IPS DF 19.7 (cell line): ENCODE data around the gene DPH7.
"Not testable (repeated sequence)": the region's sequence is repeated elsewhere in the genome, so short reads cannot be mapped to it uniquely, and the experiment has no call there.

ENCODE experiments used
- DNase-seq: peaks from one replicate; pipeline ENCODE4 v3.0.0-alpha.2; 2013; ENCODE audit warnings: low read depth, low spot score

Gene DPH7

DNA sequence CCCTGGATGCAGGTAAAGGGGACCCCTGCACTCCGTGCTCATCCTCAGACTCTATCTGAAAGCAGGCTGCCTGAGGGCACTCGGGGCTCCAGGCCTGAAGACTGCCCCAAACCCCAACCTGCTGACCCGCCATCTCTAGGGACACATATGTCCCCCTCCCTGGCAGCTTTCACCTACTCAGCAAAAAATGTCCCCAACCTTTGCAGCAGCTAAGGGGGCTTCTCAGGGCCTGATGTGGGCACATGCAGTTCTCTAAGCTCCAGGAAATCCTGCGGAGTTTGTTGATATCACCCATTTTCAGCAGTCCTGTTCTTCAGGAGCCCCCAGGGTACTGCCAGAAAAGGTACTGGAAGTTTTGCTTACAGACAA is 2.2 kb upstream of the DPH7 start:
- DNase-seq, result no peak

DNA sequence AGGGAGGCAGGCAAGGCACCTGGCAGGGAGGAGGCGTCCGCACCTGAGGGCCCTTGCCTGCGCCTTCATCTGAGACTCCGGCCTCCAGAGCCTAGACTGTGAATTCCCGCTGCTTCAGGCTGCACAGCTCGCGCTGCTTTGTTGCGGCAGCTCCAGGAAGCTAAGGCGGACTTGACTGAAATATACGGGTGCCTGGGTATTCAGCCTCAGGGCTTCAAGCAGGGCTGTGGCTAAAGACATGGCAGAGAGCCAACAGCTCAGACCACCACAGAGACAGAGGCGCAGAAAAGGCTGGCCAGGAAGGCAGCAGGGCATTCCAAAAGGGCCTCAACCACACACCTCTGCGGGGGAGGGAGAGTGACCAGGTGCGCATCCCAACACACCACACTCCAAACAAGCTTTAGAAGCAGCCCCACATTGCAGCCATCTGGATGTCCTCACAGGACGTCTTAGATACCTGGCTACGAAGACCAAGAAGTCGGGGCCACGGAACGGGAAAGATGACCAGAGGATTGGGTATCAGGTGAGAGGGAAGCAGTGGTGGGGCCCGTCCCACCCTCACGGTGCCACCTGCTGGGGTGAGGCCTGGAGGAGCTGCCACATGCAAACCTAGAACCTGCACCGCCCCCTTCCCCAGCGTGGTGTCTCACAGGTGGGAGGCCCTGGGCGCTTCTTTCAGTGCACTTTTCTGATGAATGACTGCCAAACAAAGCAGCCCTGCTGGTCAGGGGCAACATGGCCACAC is 1.7 kb upstream of the DPH7 start:
- DNase-seq, result no peak

DNA sequence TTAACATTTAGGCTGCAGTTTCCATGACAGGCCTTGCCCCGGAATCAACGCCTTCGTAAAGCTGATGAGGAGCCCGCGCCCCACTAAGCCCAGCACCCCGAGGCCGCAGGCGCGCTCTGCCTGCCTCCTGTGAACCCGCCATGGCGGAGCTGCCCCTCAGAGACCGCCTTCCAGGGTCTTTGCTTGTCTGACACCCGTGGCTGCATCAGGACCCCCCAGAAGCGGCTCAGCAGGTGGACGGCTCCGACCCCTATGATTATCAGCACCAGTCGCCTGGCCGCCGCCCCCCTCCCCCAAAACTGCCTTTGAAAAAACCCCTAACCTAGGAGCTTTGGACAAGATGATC is 507 bp upstream of the DPH7 start:
- no peak for DNase-seq

DNA sequence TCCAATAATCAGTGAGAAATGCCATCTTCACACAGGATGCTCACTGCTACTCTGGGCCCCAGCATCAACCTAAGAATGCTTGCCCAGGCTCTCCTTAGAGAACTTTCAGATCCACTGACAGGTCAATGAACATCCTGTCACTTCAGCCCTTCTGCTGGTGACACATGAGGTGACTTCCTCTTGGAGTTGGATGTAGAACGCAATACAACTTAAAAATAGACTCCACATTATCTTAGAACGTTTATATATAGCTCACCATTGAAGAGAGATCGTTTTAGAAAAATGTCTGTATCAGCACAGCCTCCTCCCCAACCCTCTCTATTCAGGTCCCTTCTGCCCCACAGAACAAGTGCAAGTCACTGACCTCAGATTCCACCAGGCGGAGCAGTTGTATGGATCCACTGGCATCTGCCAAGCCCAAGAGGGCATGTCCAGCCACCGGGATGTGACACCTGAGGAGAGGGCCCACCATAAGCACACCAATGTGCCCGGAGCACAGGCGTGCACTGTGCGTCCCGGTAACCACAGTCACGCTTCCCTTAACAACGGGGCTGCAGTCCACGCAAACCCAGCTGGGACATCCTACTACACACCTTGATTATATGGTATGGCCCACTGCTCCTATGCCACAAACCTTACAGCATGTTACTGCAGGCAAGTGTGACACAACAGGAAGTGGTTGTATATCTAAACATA is 2.9 kb downstream of the DPH7 start:
- no peak for DNase-seq

DNA sequence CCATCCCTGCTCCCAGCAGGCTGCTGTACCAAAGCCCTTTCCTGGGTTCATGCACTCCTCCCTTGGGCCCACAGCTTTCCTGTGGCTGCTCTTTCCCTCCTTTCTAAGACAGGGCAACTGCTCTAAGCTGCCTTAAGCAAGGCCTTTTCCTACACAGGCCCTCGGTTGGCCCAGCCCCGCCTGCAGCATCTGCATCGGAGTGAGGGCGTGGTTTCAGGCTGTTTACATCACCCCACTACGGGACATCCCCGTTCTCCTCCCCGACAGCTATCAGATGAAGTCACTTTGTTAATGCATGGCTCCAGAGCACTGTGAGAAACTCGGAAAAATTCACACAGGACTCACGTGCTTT is 3.4 kb downstream of the DPH7 start:
- DNase-seq, result no peak

DNA sequence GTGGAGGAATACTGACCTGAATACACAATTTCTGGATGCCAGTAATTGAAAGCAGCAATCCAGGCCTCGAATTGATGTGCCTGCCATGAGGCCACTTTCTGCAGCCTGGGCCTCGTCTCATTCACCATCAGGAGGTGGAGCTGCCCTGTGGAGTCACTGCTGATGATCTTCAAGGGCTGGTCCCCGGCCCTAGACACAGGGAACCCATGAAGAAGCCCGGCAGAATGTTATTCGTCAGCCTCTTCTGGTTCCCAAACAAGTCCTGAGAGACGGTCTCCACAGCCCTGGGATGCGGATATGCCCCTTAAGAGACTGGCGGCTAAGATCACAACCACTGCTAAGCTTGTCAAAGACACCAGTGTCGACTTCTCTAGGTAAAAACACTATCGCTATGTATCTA is 4.5 kb downstream of the DPH7 start:
- no peak for DNase-seq

DNA sequence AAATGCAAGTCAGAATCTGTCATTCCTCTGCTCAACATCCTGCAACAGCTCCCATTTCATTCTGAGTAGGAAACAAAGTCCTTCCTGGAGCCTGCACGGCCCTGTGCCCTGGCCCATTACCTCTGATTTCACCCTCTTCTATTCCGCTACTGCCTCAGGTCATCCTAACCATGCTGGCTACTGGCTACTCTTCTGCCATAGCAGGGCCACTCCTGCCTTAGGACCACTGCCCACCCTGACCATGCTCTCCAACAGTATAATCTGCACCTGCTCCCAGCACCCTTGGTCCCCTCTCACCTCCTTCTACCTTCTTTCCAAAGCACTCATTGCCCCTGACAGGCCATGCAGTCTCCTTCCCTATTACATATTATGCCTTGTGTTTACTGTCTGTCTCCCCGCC is 8.2 kb downstream of the DPH7 start:
- DNase-seq, result no peak

DNA sequence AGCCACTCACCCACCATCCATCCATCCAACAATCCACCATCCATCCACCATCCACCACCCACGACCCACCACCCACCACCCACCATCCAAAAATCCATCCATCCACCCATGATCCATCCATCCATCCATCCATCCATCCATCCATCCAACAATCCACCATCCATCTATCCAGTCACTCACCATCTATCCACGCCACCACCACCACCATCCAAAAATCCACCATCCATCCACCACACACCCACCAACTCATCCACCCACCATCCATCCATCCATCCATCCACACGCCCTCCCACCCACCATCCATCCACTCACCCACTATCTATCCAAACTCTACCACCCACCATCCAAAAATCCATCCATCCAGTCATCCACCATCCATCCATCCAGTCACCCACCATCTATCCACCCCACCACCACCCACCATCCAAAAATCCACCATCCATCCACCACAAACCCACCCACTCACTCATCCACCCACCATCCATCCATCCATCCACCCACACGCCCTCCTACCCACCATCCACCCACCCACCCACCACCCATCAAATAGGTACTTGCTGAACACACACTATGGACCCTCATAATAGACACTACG is 9.0 kb downstream of the DPH7 start:
- no peak for DNase-seq

DNA sequence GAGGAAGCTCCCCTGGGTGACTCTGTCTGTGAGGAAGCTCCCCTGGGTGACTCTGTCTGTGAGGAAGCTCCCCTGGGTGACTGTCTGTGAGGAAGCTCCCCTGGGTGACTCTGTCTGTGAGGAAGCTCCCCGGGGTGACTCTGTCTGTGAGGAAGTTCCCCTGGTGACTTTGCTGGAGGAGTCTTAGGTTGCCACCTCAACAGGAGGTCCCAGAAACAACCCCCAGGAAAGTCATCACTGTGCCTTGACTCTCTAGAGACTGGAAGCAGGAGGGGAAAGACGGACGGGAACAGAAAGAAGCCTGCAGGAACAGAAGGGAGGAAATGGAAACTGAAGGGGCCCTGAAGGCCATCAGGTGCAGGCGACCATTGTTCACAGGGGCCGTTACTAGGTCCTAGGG is 10.3 kb downstream of the DPH7 start:
- DNase-seq, result not testable (repeated sequence)

DNA sequence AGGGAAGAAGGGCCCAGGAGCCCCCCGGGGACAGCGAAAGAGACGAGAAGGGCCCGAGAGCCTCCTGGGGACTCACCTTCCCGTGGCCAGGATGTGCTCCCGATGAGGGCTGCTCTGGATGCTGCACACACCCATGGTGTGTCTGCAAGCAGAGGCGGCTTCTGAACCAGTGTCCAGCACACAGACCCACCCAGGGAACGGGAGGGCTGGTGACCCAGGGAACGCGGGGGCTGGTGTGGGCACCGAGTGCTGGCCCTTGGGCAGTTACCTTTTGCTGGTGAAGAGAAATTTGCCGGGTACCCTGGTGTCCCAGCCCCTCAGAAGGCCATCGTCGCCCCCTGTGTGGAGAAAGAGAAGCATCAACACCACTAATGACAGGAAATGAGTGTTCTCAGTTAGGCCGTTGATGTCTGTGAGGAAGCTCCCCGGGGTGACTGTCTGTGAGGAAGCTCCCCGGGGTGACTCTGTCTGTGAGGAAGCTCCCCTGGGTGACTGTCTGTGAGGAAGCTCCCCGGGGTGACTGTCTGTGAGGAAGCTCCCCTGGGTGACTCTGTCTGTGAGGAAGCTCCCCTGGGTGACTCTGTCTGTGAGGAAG is 13.8 kb downstream of the DPH7 start:
- DNase-seq, result no peak

DNA sequence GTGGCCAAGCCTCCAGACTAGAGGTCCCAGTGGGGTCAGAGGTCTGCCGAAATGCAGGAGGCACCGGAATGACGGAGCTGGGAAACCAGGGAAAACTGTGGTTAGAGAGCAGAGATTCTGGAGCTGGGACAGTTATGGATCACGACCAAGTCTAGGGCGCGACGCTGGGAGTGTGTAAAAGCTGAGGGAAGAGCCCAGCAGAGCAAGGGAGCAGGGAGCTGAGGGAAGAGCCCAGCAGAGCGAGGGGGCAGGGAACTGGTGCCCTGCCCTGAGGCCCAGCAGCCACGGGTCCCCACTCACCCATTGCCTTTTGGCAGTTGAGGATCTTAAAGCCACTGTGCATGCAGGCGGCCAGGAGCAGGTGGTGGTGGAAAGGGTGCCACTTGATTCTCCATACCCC is 14.6 kb downstream of the DPH7 start:
- DNase-seq, result no peak

DNA sequence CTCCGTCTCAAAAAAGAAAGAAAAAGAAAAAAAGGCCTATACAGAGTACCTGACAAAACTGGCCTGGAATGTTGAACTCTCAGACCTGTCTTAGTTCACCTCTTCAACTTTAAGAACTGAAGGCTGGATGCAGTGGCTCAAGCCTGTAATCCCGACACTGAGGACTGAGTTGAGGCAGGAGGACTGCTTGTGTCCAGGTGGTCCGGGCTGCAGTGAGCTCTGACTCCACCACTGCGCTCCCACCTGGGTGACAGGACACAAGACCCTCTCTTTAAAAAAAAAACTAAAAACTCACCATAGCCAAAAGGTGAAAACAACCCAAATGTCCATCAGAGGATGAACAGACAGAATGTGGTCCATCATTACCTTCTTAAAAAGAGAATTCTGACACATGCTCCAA is 20.6 kb downstream of the DPH7 start:
- no peak for DNase-seq

DNA sequence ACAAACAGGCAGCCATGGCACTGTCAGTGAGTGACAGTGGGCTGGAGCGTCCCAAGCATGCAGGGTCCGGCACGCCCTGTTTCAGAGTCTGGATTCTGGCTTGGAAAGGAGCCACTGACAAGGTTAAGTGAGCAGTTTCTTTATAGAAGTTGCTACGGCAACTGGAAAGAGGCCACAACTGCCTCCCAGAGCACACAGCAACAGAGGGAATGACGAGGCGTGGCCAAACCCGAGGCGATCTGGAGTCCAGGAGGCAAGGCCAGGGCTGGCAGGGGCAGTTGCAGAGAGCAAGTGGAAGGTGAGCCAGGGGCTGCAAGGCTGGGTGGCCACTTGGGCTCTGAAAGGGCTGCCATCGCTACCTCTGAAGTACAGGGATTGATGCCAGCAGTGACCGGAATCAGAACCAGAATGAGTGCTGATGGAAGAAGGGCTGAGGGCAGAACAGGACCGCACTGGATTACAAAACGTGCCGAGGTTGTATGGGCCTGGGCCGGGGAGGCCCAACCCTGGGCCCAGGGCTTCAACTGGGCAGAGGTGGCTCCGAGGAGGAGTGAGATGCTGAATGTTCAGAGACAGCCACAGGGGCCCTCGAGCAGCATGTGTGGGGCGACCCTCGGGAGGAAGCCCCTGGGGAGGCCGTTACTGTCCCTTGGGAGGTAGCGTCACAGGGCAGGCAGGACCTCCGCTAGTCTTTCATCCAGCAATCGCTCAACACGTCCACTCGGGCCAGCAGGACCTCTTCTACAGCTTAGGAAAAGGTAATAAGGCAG is 22.5 kb downstream of the DPH7 start:
- DNase-seq, result no peak

DNA sequence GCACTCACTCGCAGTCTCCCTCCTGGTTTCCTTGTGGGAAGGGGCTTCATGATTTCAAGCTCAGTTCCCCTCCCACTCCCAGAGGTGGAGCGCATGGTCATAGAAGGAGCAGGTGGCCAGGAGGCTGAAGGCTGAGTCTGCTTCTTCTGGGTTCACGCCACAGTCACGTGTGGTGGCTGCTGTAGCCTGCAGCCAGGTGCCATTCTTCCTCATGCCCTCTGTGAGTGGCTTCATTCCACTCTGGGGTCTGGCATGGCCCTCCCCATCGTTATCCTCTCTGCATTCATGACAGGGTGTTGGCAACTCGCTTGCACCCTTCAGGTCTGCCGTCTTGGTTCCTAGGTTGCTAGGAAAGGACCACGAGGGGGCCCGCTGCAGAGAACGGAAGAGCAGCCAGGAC is 23.5 kb downstream of the DPH7 start:
- no peak for DNase-seq

DNA sequence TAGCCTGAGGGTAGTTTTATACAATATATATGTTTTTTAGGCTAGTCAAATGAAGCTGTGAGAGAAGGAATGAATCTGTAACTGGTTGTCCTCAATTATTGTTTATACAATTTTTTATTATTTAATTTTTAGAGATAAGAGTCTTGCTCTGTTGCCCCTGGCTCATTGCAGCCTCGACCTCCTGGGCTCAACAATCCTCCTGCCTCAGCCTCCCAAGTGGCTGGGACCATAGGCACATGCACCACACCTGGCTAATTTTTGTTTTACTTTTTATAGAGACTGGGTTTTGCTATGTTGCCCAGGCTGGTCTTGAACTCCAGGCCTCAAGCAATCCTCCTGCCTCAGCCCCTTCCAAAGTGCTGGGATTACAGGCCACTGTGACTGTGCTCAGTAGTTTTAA is 24.4 kb downstream of the DPH7 start:
- no peak for DNase-seq

DNA sequence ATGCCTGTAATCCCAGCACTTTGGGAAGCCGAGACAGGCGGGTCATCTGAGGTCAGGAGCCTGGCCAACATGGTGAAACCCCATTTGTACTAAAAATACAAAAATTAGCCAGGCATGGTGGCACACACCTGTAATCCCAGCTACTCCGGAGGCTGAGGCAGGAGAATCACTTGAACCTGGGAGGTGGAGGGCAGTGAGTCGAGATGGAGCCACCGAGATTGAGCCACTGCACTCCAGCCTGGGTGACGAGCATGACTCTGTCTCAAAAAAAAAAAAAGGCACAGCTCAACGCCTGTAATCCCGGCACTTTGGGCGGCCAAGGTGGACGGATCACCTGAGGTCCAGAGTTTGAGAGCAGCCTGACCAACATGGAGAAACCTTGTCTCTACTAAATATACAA is 25.1 kb downstream of the DPH7 start:
- DNase-seq, result not testable (repeated sequence)

DNA sequence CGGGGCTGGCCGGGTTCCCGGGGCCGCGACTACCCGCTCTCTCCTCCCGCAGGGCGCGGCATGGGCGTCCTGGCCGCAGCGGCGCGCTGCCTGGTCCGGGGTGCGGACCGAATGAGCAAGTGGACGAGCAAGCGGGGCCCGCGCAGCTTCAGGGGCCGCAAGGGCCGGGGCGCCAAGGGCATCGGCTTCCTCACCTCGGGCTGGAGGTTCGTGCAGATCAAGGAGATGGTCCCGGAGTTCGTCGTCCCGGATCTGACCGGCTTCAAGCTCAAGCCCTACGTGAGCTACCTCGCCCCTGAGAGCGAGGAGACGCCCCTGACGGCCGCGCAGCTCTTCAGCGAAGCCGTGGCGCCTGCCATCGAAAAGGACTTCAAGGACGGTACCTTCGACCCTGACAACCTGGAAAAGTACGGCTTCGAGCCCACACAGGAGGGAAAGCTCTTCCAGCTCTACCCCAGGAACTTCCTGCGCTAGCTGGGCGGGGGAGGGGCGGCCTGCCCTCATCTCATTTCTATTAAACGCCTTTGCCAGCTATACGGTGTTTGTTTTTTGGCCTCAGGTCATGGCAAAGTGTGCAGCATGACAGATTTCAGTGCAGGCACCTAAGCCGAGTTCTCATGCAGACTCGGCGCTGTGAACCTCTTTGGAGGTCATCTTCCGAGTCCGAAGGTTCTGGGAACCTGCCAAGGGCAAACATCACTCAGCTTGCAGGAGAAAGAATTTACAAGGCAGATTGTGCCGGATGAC is 26.5 kb downstream of the DPH7 start:
- no peak for DNase-seq

DNA sequence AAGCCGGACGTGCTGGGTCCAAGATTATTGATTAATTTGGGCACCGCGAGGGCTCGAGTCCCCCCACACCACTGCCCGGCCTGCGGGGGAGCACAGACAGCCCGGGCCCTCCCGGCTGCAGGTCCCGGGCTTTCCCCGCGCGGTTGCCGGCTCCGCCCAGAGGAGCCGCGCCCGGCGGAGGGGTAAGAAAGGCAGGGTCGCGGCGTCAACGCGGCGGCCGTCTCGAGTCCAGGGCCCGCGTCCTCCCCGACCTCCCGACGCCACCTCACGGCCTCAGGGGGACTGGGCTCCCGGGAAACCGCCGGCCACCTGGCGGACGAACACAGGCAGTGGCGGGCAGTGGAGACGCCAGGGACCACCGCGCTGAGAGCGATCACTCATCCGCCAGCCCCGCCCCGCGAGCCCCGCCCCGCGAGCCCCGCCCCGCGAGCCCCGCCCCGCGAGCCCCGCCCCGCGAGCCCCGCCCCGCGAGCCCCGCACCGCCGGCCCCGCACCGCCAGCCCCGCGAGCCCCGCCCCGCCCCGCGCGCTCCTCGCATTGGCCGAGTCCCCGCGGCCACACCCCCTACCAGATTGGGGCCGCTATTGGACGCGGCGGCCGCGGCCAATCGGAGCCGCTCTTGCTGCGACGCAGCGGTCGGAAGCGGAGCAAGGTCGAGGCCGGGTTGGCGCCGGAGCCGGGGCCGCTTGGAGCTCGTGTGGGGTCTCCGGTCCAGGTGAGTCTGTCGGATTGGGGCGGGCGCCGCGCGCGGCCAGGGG is 27.3 kb downstream of the DPH7 start, which contains the start of gene MRPL41:
TSS of gene MRPL41 (plus strand) at position 616 of the 758 bp plus-strand sequence. CDS start 203 bp downstream, outside the sequence.
- DNase-seq, result no peak

DNA sequence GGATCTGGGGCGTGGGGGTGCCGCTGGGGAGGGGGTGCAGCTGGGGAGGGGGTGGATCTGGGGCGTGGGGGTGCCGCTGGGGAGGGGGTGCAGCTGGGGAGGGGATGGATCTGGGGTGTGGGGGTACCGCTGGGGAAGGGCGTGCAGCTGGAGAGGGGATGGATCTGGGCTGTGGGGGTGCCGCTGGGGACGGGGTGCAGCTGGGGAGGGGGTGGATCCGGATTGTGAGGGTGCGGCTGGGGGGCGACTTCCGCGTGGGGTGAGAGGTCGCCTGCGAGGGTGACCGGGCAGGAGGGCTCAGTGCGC is 27.8 kb downstream of the DPH7 start:
- DNase-seq, result not testable (repeated sequence)

DNA sequence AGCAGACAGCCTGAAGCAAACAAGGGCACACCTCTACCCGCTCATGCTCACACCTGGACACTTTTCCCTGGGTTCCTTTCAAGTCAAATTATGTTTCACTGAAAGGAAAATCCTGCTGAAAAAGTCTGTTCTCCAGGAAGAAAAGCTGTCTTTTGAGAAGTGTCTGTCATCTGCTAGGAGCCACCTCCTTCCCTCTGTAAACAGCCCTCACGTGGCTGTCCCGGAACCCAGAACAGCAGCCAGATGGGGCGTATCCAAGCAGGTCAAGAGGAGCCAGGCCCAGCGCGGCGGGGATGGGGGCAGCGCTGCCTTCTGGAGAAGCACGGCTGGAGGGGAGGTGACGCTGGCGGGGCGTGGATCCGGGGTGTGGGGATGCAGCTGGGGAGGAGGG is 28.5 kb downstream of the DPH7 start, which contains the start of gene PNPLA7:
TSS of gene PNPLA7 (minus strand) at position 172 of the 391 bp plus-strand sequence. CDS start 205 bp downstream, outside the sequence.
- no peak for DNase-seq
